GM19099 (cell line): Measurements from ENCODE around the gene DNAH8.

Experiments used
- POLR2A ChIP-seq: IDR thresholded peaks from 3 replicates; pipeline ENCODE4 v1.6.1; 2011; ENCODE audit warnings: low read depth; ENCODE audit not compliant: insufficient read length; ENCODE audit errors: extremely low read depth

DNAH8 gene

GRCh38 chr6:39053854-39054576 is 338.9 kb downstream of the DNAH8 start:
- no peak for TF ChIP-seq POLR2A

GRCh38 chr6:39054577-39055142 is 339.5 kb downstream of the DNAH8 start:
- no peak for TF ChIP-seq POLR2A

GRCh38 chr6:39055661-39056060 is 340.6 kb downstream of the DNAH8 start:
- TF ChIP-seq POLR2A = no peak

GRCh38 chr6:39056191-39056590 is 341.1 kb downstream of the DNAH8 start:
- no peak for TF ChIP-seq POLR2A

- no peak for TF ChIP-seq POLR2A
Observed at GRCh38 chr6:39056681-39057080, 341.6 kb downstream of the DNAH8 start.

GRCh38 chr6:39057251-39058155 is 342.4 kb downstream of the DNAH8 start:
- no peak for TF ChIP-seq POLR2A

- TF ChIP-seq POLR2A = no peak
Observed at GRCh38 chr6:39058471-39059147, 343.5 kb downstream of the DNAH8 start.

GRCh38 chr6:39059496-39060310 is 344.6 kb downstream of the DNAH8 start:
- TF ChIP-seq POLR2A = no peak

- TF ChIP-seq POLR2A = no peak
Observed at GRCh38 chr6:39060467-39061160, 345.5 kb downstream of the DNAH8 start.

GRCh38 chr6:39061182-39061581 is 346.1 kb downstream of the DNAH8 start:
- no peak for TF ChIP-seq POLR2A

- TF ChIP-seq POLR2A = no peak
Observed at GRCh38 chr6:39061588-39061987, 346.5 kb downstream of the DNAH8 start.

GRCh38 chr6:39062014-39062740 is 347.1 kb downstream of the DNAH8 start:
- TF ChIP-seq POLR2A = no peak

GRCh38 chr6:39063526-39063925 is 348.4 kb downstream of the DNAH8 start:
- no peak for TF ChIP-seq POLR2A

GRCh38 chr6:39065561-39065960 is 350.4 kb downstream of the DNAH8 start:
- TF ChIP-seq POLR2A = no peak

GRCh38 chr6:39068391-39068790 is 353.3 kb downstream of the DNAH8 start:
- TF ChIP-seq POLR2A = no peak
